GM23338 (cell line): ENCODE data around the gene WDR45B. TPM values are rescaled to one million over a fixed set of nuclear protein-coding genes. Genes with fewer than 3 reads are reported as not detected.
A peak's percentile ranks its signal among the peaks of the same experiment; 100 is the strongest.

Experiments used
- ATAC-seq: fragments of 200-7000 bp; cut with Tn5 transposase; 3 replicates; pipeline ENCODE4 v1.9.1; 2020
- DNase-seq: peaks from one replicate; pipeline ENCODE4 v3.0.0-alpha.2; 2015; ENCODE audit warnings: low spot score
- H2AFZ ChIP-seq: fragments of 200-600 bp; sonication (generic); 2 replicates; pipeline ENCODE4 v1.8.0; 2016; ENCODE audit warnings: antibody characterized with exemption, mild to moderate bottlenecking, moderate library complexity
- H3F3A ChIP-seq: fragments of 200-600 bp; sonication (generic); replicated peaks from 2 replicates; pipeline ENCODE4 v1.8.0; 2017; ENCODE audit warnings: antibody characterized with exemption, mixed run types, low read depth
- H3K27ac ChIP-seq: fragments of 200-600 bp; sonication (generic); 2 replicates; pipeline ENCODE4 v1.6.1; 2016; ENCODE audit warnings: low read depth
- H3K27me3 ChIP-seq: fragments of 200-600 bp; sonication (generic); 2 replicates; pipeline ENCODE4 v1.8.0; 2016; ENCODE audit warnings: mild to moderate bottlenecking, mixed run types, moderate library complexity; ENCODE audit not compliant: insufficient read depth
- H3K36me3 ChIP-seq: fragments of 200-600 bp; sonication (generic); 2 replicates; pipeline ENCODE4 v1.8.0; 2016; ENCODE audit warnings: mild to moderate bottlenecking; ENCODE audit not compliant: insufficient read depth
- H3K4me1 ChIP-seq: fragments of 200-600 bp; sonication (generic); 2 replicates; pipeline ENCODE4 v1.8.0; 2016; ENCODE audit warnings: mild to moderate bottlenecking, moderate library complexity; ENCODE audit not compliant: insufficient read depth
- H3K4me2 ChIP-seq: fragments of 200-600 bp; sonication (generic); 2 replicates; pipeline ENCODE4 v1.7.1; 2017; ENCODE audit warnings: mixed run types
- H3K4me3 ChIP-seq: fragments of 200-600 bp; sonication (generic); 2 replicates; pipeline ENCODE4 v1.6.1; 2016; ENCODE audit warnings: mixed run types
- H3K79me2 ChIP-seq: fragments of 200-600 bp; sonication (generic); replicated peaks from 2 replicates; pipeline ENCODE4 v1.8.0; 2017; ENCODE audit warnings: mild to moderate bottlenecking; ENCODE audit not compliant: insufficient read depth
- H3K9me2 ChIP-seq: fragments of 200-600 bp; sonication (generic); 2 replicates; pipeline ENCODE4 v1.8.0; 2017; ENCODE audit not compliant: insufficient read depth
- H4K20me1 ChIP-seq: fragments of 200-600 bp; sonication (generic); replicated peaks from 2 replicates; pipeline ENCODE4 v1.8.0; 2017; ENCODE audit warnings: mild to moderate bottlenecking; ENCODE audit not compliant: insufficient read depth
- H3K27ac Mint-ChIP-seq: 2 replicates; pipeline ENCODE4 v1.8.0; 2020; ENCODE audit warnings: inconsistent platforms, mild to moderate bottlenecking, moderate library complexity, mixed read lengths
- H3K27me3 Mint-ChIP-seq: 3 replicates; pipeline ENCODE4 v1.8.0; 2022; ENCODE audit warnings: low read depth, mild to moderate bottlenecking, moderate library complexity, mixed read lengths, inconsistent platforms; ENCODE audit not compliant: insufficient read depth, poor library complexity
- H3K36me3 Mint-ChIP-seq: 3 replicates; pipeline ENCODE4 v1.8.0; 2021; ENCODE audit warnings: low read depth, mild to moderate bottlenecking, inconsistent platforms, moderate library complexity, mixed read lengths
- H3K4me1 Mint-ChIP-seq: 3 replicates; pipeline ENCODE4 v1.8.0; 2020; ENCODE audit warnings: mild to moderate bottlenecking, inconsistent platforms, mixed read lengths
- H3K4me3 Mint-ChIP-seq: 3 replicates; pipeline ENCODE4 v1.8.0; 2021; ENCODE audit warnings: moderate library complexity, mild to moderate bottlenecking, inconsistent platforms, mixed read lengths
- H3K9me3 Mint-ChIP-seq: 3 replicates; pipeline ENCODE4 v1.8.0; 2020; ENCODE audit warnings: moderate library complexity, mild to moderate bottlenecking, inconsistent platforms, mixed read lengths
- EZH2 ChIP-seq: fragments of 200-600 bp; sonication (generic); IDR thresholded peaks from one replicate; pipeline ENCODE4 v1.8.0; 2017; ENCODE audit warnings: antibody characterized with exemption, mild to moderate bottlenecking, low read depth; ENCODE audit not compliant: unreplicated experiment
- POLR2AphosphoS5 ChIP-seq: IDR thresholded peaks from 2 replicates; pipeline ENCODE4 v1.6.1; 2016; ENCODE audit warnings: antibody characterized with exemption, low read depth
- STAT1 ChIP-seq: IDR thresholded peaks from one replicate; pipeline ENCODE4 v1.6.1; 2016; ENCODE audit warnings: antibody characterized with exemption; ENCODE audit not compliant: unreplicated experiment
- ZNF114 ChIP-seq: fragments of 250-450 bp; sonication (Bioruptor Pico); IDR thresholded peaks from 2 replicates; pipeline ENCODE4 v1.5.0; 2020; ENCODE audit warnings: mild to moderate bottlenecking, moderate library complexity
- ZNF331 ChIP-seq: fragments of 250-450 bp; sonication (Bioruptor Pico); IDR thresholded peaks from 2 replicates; pipeline ENCODE4 v1.5.0; 2020; ENCODE audit warnings: low read depth, mild to moderate bottlenecking, moderate library complexity
- polyA plus RNA-seq: library from polyadenylated mRNA; unstranded; fragments of >200 nt; fragmentation: Nextera tagmentation; extraction: Ambion mirVana; gene quantifications from 2 replicates; pipeline ENCODE4 v1.2.1, GENCODE V29; 2016
- total RNA-seq: library from RNA; depleted of rRNA; stranded (reverse); fragments of >200 nt; shearing (Covaris generic); gene quantifications from 2 replicates; pipeline ENCODE4 v1.2.3, GENCODE V29; 2014
- TF ChIP-seq, protein P1 (sequence below): fragments of 250-450 bp; sonication (Bioruptor Pico); IDR thresholded peaks from 2 replicates; pipeline ENCODE4 v1.5.0; 2020; ENCODE audit warnings: mild to moderate bottlenecking, moderate library complexity

The WDR45B gene
- total and polyA plus RNA-seq, 2 experiments from 2014 or later = 69.4 to 96.4 TPM

- Histone ChIP-seq H3K27me3 (no peaks in the 10 kb centered on the region), H3K4me1 (peaks cover 10% of the 10 kb centered on the region; the same call in 1 of the 2 replicates), H3K4me3 (no peak overlapping the region), H3F3A (peaks cover 11% of the 10 kb centered on the region; the same call in 1 of the 2 replicates), H3K4me2 (no peak overlapping the region), H3K9me2 (no peaks in the 10 kb centered on the region), H2AFZ (no peak overlapping the region), H3K79me2 (peaks cover 31% of the 10 kb centered on the region), H3K36me3 (no peaks in the 10 kb centered on the region), H4K20me1 (peaks cover 23% of the 10 kb centered on the region), H3K27ac (no peak overlapping the region)
- Mint-ChIP-seq H3K27me3 (peaks cover 19% of the 10 kb centered on the region), H3K4me3 (peak overlapping the region; percentile 48), H3K27ac (no peak overlapping the region; the same call in 1 of the 2 replicates), H3K36me3 (no peaks in the 10 kb centered on the region; the same call in 2 of the 3 replicates), H3K4me1 (peaks cover 8% of the 10 kb centered on the region; the same call in 2 of the 3 replicates), H3K9me3 (no peaks in the 10 kb centered on the region)
- no peak for DNase-seq
- no peak for TF ChIP-seq STAT1
- no peak for TF ChIP-seq EZH2
- no peak for TF ChIP-seq ZNF114 (CRISPR knock-in tag)
- TF ChIP-seq ZNF331 = no peak
- no peak for TF ChIP-seq POLR2AphosphoS5
- TF ChIP-seq, protein P1, sequence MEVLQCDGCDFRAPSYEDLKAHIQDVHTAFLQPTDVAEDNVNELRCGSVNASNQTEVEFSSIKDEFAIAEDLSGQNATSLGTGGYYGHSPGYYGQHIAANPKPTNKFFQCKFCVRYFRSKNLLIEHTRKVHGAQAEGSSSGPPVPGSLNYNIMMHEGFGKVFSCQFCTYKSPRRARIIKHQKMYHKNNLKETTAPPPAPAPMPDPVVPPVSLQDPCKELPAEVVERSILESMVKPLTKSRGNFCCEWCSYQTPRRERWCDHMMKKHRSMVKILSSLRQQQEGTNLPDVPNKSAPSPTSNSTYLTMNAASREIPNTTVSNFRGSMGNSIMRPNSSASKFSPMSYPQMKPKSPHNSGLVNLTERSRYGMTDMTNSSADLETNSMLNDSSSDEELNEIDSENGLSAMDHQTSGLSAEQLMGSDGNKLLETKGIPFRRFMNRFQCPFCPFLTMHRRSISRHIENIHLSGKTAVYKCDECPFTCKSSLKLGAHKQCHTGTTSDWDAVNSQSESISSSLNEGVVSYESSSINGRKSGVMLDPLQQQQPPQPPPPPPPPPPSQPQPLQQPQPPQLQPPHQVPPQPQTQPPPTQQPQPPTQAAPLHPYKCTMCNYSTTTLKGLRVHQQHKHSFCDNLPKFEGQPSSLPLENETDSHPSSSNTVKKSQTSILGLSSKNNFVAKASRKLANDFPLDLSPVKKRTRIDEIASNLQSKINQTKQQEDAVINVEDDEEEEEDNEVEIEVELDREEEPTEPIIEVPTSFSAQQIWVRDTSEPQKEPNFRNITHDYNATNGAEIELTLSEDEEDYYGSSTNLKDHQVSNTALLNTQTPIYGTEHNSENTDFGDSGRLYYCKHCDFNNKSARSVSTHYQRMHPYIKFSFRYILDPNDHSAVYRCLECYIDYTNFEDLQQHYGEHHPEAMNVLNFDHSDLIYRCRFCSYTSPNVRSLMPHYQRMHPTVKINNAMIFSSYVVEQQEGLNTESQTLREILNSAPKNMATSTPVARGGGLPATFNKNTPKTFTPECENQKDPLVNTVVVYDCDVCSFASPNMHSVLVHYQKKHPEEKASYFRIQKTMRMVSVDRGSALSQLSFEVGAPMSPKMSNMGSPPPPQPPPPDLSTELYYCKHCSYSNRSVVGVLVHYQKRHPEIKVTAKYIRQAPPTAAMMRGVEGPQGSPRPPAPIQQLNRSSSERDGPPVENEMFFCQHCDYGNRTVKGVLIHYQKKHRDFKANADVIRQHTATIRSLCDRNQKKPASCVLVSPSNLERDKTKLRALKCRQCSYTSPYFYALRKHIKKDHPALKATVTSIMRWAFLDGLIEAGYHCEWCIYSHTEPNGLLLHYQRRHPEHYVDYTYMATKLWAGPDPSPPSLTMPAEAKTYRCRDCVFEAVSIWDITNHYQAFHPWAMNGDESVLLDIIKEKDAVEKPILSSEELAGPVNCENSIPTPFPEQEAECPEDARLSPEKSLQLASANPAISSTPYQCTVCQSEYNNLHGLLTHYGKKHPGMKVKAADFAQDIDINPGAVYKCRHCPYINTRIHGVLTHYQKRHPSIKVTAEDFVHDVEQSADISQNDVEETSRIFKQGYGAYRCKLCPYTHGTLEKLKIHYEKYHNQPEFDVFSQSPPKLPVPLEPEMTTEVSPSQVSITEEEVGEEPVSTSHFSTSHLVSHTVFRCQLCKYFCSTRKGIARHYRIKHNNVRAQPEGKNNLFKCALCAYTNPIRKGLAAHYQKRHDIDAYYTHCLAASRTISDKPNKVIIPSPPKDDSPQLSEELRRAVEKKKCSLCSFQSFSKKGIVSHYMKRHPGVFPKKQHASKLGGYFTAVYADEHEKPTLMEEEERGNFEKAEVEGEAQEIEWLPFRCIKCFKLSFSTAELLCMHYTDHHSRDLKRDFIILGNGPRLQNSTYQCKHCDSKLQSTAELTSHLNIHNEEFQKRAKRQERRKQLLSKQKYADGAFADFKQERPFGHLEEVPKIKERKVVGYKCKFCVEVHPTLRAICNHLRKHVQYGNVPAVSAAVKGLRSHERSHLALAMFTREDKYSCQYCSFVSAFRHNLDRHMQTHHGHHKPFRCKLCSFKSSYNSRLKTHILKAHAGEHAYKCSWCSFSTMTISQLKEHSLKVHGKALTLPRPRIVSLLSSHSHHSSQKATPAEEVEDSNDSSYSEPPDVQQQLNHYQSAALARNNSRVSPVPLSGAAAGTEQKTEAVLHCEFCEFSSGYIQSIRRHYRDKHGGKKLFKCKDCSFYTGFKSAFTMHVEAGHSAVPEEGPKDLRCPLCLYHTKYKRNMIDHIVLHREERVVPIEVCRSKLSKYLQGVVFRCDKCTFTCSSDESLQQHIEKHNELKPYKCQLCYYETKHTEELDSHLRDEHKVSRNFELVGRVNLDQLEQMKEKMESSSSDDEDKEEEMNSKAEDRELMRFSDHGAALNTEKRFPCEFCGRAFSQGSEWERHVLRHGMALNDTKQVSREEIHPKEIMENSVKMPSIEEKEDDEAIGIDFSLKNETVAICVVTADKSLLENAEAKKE (CRISPR knock-in tag) = no peak
- no peak for ATAC-seq
These were observed 1.4 kb upstream of the WDR45B start for GRCh38 chr17:82649501-82650261.
